Heart right ventricle (tissue), 16 donors: ENCODE data around the gene YBX3. TPM values are rescaled to one million over a fixed set of nuclear protein-coding genes. Genes with fewer than 3 reads are reported as not detected.

Experiments
- ATAC-seq, 8 donors: fragments of 200-7000 bp; cut with Tn5 transposase; one replicate each; pipeline ENCODE4 v1.9.1; 2020; ENCODE audit warnings: mild to moderate bottlenecking in 8 of 8, moderate library complexity in 8 of 8, moderate number of reproducible peaks in 1 of 8
- DNase-seq, 2 donors: peaks; one replicate each; pipeline ENCODE4 v3.0.0-alpha.2; 2020
- H3K27ac ChIP-seq, 10 donors: fragments of 200-600 bp; sonication (generic) in 2 of 10; one replicate each; pipeline versions ENCODE4 v1.5.0 to v1.8.0; 2020 to 2022; ENCODE audit warnings: mild to moderate bottlenecking in 3 of 10
- H3K27me3 ChIP-seq, 7 donors: fragments of 200-600 bp; one replicate each; pipeline ENCODE4 v1.8.0; 2021 to 2022; ENCODE audit warnings: mild to moderate bottlenecking in 2 of 7
- H3K36me3 ChIP-seq, 9 donors: fragments of 200-600 bp; sonication (generic) in 1 of 9; one replicate each; pipeline versions ENCODE4 v1.5.0 to v1.8.0; 2020 to 2022; ENCODE audit warnings: mild to moderate bottlenecking in 2 of 9
- H3K4me1 ChIP-seq, 9 donors: fragments of 200-600 bp; sonication (generic) in 1 of 9; one replicate each; pipeline versions ENCODE4 v1.5.0 to v1.8.0; 2020 to 2022; ENCODE audit warnings: mild to moderate bottlenecking in 4 of 9
- H3K4me3 ChIP-seq, 10 donors: fragments of 200-600 bp; sonication (generic) in 2 of 10; one replicate each; pipeline versions ENCODE4 v1.5.0 to v1.8.0; 2020 to 2022; ENCODE audit warnings: mild to moderate bottlenecking in 7 of 10, moderate library complexity in 2 of 10
- H3K9me3 ChIP-seq, 11 donors: fragments of 200-600 bp in 10 of 11; sonication (generic) in 2 of 11; one replicate each; pipeline versions ENCODE4 v1.5.0 to v1.8.0; 2013 to 2022; ENCODE audit warnings: mild to moderate bottlenecking in 2 of 11, control low read depth in 1 of 11, moderate library complexity in 1 of 11
- CTCF ChIP-seq, 9 donors: fragments of 200-600 bp; sonication (generic) in 2 of 9; IDR thresholded peaks; one replicate each; pipeline versions ENCODE4 v1.5.0 to v1.8.0; 2021 to 2022; ENCODE audit warnings: antibody characterized with exemption in 9 of 9, mild to moderate bottlenecking in 5 of 9, moderate library complexity in 1 of 9
- WGBS, 2 donors: extraction: QIAGEN DNeasy Blood & Tissue Kit; methylation state at CpG; one replicate each; pipeline ENCODE4 v1.1.7; 2013; ENCODE audit warnings: inconsistent platforms in 1 of 2; 5-methylcytosine and 5-hydroxymethylcytosine counted together
- intact Hi-C, 10 donors: fragments of 100-400 bp; cut with DNase I; formaldehyde crosslinking; loops; one replicate each; pipeline versions ENCODE4 v1.11.1 to v1.14.2; 2022
- polyA plus RNA-seq, 2 donors: library from polyadenylated mRNA; stranded (reverse); fragments of 200-250 nt; gene quantifications; one replicate each; pipeline ENCODE4 v1.2.3, GENCODE V29; 2013
- total RNA-seq, 10 donors: library from RNA; stranded (reverse); fragmentation: NEBNext Ultra II Directional in 3 of 10; extraction: Animal tissue kit (Norgen Biotek cat#: 25700) in 3 of 10; gene quantifications; one replicate each; pipeline versions ENCODE4 v1.2.1 to v1.2.4, GENCODE V29; 2021 to 2023
- donor health status: Arrhythmogenic right ventricular cardiomyopathy.
- donor health status: ischemic (EF 13 %, LVEDD 7.1; RV severe dilation, severe dysfunction).
- donor health status: healthy with polysubstance abuse.
- donor health status: DM: no; HTN: yes; CAD: no.
- donor health status: DM: no; HTN: no; CAD: no.
- donor health status: ischemic (EF 25% LVEDD 6.9; RV normal size, moderate dysfunction).
- donor health status: ischemic (EF 25% LVEDD 5.7; RV mildly dilated, moderate dysfunction).
- donor health status: healthy.
- donor health status: DM: yes; HTN: yes; CAD: no.
- donor health status: Ischemic cardiomyopathy.
- donor health status: ischemic (EF 35%, LVEDD 5.7; RV mildly dilated, moderate dysfunction).
- donor health status: nonischemic (EF 11% LVEDD 7.7; RV severe dilation, severe dysfunction).
- donor health status: DM: yes; HTN: yes; CAD: no.
- donor health status: PGD.
- donor health status: ischemic (EF 29% LVEDD 5.4; RV normal size, mild dysfunction).
- donor health status: nonischemic (EF 23%, LVEDD 6.1; RV moderate dilation, normal function).

YBX3 gene
- total and polyA plus RNA-seq, 12 donors = 244 to 1,254 (median 632) TPM

GRCh38 chr12:10716704-10717315 lies 6.3 kb downstream of the YBX3 start:
- Histone ChIP-seq H3K27ac (peak overlapping the region; percentile 40 to 100 (median 97)), H3K4me3 (peak overlapping the region in 6 of 10 donors; percentile 7 to 19 (median 8)), H3K36me3 (peaks cover 0 to 54% (median 29%) of the 10 kb centered on the region in 9 donors), H3K4me1 (peaks cover 20 to 63% (median 59%) of the 10 kb centered on the region in 9 donors), H3K27me3 (no peaks in the 10 kb centered on the region), H3K9me3 (no peaks in the 10 kb centered on the region)
- intact Hi-C loops = loop anchor here in 1 of 10 donors (5.0 kb wide), 1 partner anchor 35 kb away; no protein-coding TSS in a partner anchor
- 25 to 28% methylated on average over 6 of the region's 6 CpGs for WGBS, 2 donors
- DNase-seq = peak; percentile 67 to 88
- ATAC-seq = peak; percentile 82 to 94 (median 90)
- TF ChIP-seq CTCF (IDR thresholded peaks at IDR 0.05) = no peak

- 42 to 48% methylated on average over 4 of the region's 4 CpGs for WGBS, 2 donors
Measured at GRCh38 chr12:10716277-10716676, 6.8 kb downstream of the YBX3 start.

GRCh38 chr12:10715491-10715890 lies 7.6 kb downstream of the YBX3 start:
- H3K27ac ChIP-seq = peak overlapping the region in 2 of 10 donors; percentile 98 to 99
- H3K9me3 ChIP-seq = no peaks in the 10 kb centered on the region
- H3K4me3 ChIP-seq = no peak overlapping the region
- ATAC-seq = no peak
- 95 to 96% methylated on average over 6 of the region's 6 CpGs for WGBS, 2 donors
- H3K36me3 ChIP-seq = peaks cover 0 to 68% (median 38%) of the 10 kb centered on the region in 9 donors
- H3K4me1 ChIP-seq = peaks cover 20 to 55% (median 50%) of the 10 kb centered on the region in 9 donors
- no peak for DNase-seq
- no peaks in the 10 kb centered on the region for H3K27me3 ChIP-seq
- TF ChIP-seq CTCF (IDR thresholded peaks at IDR 0.05) = no peak
- intact Hi-C loops = loop anchor here in 1 of 10 donors (5.0 kb wide), 1 partner anchor 37 kb away; no protein-coding TSS in a partner anchor

More at GRCh38 chr12:10716277-10716676, 6.8 kb downstream of the YBX3 start:
- intact Hi-C loops = loop anchor here in 1 of 10 donors (5.0 kb wide), 1 partner anchor 36 kb away; no protein-coding TSS in a partner anchor
- Histone ChIP-seq H3K36me3 (peaks cover 0 to 60% (median 34%) of the 10 kb centered on the region in 9 donors), H3K9me3 (no peaks in the 10 kb centered on the region), H3K27me3 (no peaks in the 10 kb centered on the region), H3K4me1 (peaks cover 20 to 62% (median 57%) of the 10 kb centered on the region in 9 donors), H3K4me3 (peak overlapping the region in 4 of 10 donors; percentile 7 to 16 (median 8)), H3K27ac (peak overlapping the region; percentile 40 to 100 (median 86))
- ATAC-seq (no peak), DNase-seq (no peak)
- no peak for TF ChIP-seq CTCF (IDR thresholded peaks at IDR 0.05)

- intact Hi-C loops = no loop called here
- DNase-seq (no peak), ATAC-seq (peak in 1 of 8 donors; percentile 24)
- H3K36me3 ChIP-seq = peaks cover 0 to 100% (median 45%) of the 10 kb centered on the region in 9 donors
- peak overlapping the region in 9 of 10 donors; percentile 46 to 78 (median 69) for H3K27ac ChIP-seq
- H3K9me3 ChIP-seq = no peaks in the 10 kb centered on the region
- TF ChIP-seq CTCF (IDR thresholded peaks at IDR 0.05) = no peak
- H3K4me3 ChIP-seq = no peak overlapping the region
- no peaks in the 10 kb centered on the region for H3K27me3 ChIP-seq
- peaks cover 5 to 52% (median 26%) of the 10 kb centered on the region in 9 donors for H3K4me1 ChIP-seq
- WGBS, 2 donors = 96% methylated on average over 15 to 16 of the region's 16 CpGs
Measured at GRCh38 chr12:10709808-10710207, 13.3 kb downstream of the YBX3 start.
